SK-N-MC (cell line): Measurements from ENCODE around the gene EPSTI1.

ENCODE experiments used
- EZH2 ChIP-seq: fragments of 200-600 bp; sonication (generic); IDR thresholded peaks from one replicate; pipeline ENCODE4 v1.6.1; 2017; ENCODE audit warnings: antibody characterized with exemption
- POLR2AphosphoS5 ChIP-seq: IDR thresholded peaks from 2 replicates; pipeline ENCODE4 v1.6.1; 2012; ENCODE audit warnings: mild to moderate bottlenecking, low read depth, low read length, borderline replicate concordance

GRCh38 chr13:43030548-43030947, 38.5 kb upstream of the EPSTI1 start:
- TF ChIP-seq EZH2 (no peak), POLR2AphosphoS5 (no peak)
